ENCODE measurements around the gene ALAS1.

The ALAS1 gene

GRCh38 chr3:52220380-52221026, 22.5 kb downstream of the ALAS1 start:
- DNase-seq (ENCODE audit: low spot score) (peak; percentile 80), FAIRE-seq (peak; percentile 5)

GRCh38 chr3:52221141-52221562, 23.2 kb downstream of the ALAS1 start:
- FAIRE-seq, result no peak
- DNase-seq (ENCODE audit: low spot score), result no peak

- FAIRE-seq, result no peak
- DNase-seq (ENCODE audit: low spot score), result no peak
Observed at GRCh38 chr3:52221563-52222318, 23.8 kb downstream of the ALAS1 start.

- no peak for FAIRE-seq
Observed at GRCh38 chr3:52222319-52223221, 24.6 kb downstream of the ALAS1 start.

GRCh38 chr3:52223449-52224408, 25.8 kb downstream of the ALAS1 start:
- DNase-seq (ENCODE audit: low spot score) (no peak), FAIRE-seq (no peak)

More at GRCh38 chr3:52222319-52223221, 24.6 kb downstream of the ALAS1 start:
- no peak for DNase-seq (ENCODE audit: low spot score)

- DNase-seq (ENCODE audit: low spot score) (no peak), FAIRE-seq (no peak)
Observed at GRCh38 chr3:52225452-52226228, 27.7 kb downstream of the ALAS1 start, which contains the start of gene TLR9. Gene TLR9 (minus strand): TSS chr3:52225645. CDS start chr3:52225529, 116 bp downstream.

GRCh38 chr3:52226229-52226817, 28.4 kb downstream of the ALAS1 start:
- DNase-seq (ENCODE audit: low spot score) (no peak), FAIRE-seq (no peak)

GRCh38 chr3:52227117-52227516, 29.2 kb downstream of the ALAS1 start:
- no peak for FAIRE-seq
- no peak for DNase-seq (ENCODE audit: low spot score)

GRCh38 chr3:52227766-52228165, 29.8 kb downstream of the ALAS1 start:
- FAIRE-seq, result no peak
- no peak for DNase-seq (ENCODE audit: low spot score)

GRCh38 chr3:52228266-52228665, 30.3 kb downstream of the ALAS1 start:
- DNase-seq (ENCODE audit: low spot score), result no peak
- no peak for FAIRE-seq

GRCh38 chr3:52228751-52229291, 30.9 kb downstream of the ALAS1 start:
- FAIRE-seq, result no peak
- DNase-seq (ENCODE audit: low spot score), result no peak

GRCh38 chr3:52229656-52230055, 31.7 kb downstream of the ALAS1 start:
- DNase-seq (ENCODE audit: low spot score) (no peak), FAIRE-seq (no peak)

- no peak for DNase-seq (ENCODE audit: low spot score)
- no peak for FAIRE-seq
Observed at GRCh38 chr3:52230461-52230860, 32.5 kb downstream of the ALAS1 start.

- no peak for FAIRE-seq
- no peak for DNase-seq (ENCODE audit: low spot score)
Observed at GRCh38 chr3:52230889-52231499, 33.0 kb downstream of the ALAS1 start.

- FAIRE-seq, result peak; percentile 80
- DNase-seq (ENCODE audit: low spot score), result peak; percentile 82
Observed at GRCh38 chr3:52231502-52232278, 33.7 kb downstream of the ALAS1 start.

GRCh38 chr3:52232279-52233107, 34.5 kb downstream of the ALAS1 start:
- DNase-seq (ENCODE audit: low spot score), result no peak
- no peak for FAIRE-seq

- FAIRE-seq (no peak), DNase-seq (ENCODE audit: low spot score) (no peak)
Observed at GRCh38 chr3:52233108-52233591, 35.2 kb downstream of the ALAS1 start.
